GM10266 (cell line): ENCODE results near the gene CASQ2.

ENCODE experiments used
- DNase-seq: peaks from one replicate; pipeline ENCODE4 v3.0.0; 2012; ENCODE audit errors: extremely low spot score
- TF ChIP-seq, protein P1 (sequence below): IDR thresholded peaks from 2 replicates; pipeline ENCODE4 v1.5.1; 2012; ENCODE audit warnings: mild to moderate bottlenecking, low read depth; ENCODE audit not compliant: control insufficient read depth, insufficient read depth; ENCODE audit errors: missing control alignments

The CASQ2 gene

DNA sequence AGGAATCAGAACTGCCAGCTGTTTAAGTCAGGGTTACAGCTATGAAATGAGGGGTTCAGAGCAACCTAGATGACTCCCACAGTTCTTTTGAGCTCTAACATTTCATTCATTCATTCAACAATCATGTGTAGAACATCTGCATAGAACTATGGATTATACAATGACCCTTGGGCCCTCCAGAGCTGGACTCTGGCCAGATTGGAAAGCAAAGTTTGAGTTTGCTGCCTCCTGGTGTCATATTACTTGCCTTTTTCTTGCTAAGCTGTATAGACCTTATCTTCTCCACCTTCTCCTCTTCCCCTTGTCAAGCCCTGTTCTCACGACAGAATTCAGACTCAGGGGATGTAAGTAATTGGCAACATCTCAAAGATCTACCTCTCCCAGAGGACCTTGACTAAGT is 4.0 kb downstream of the CASQ2 start:
- TF ChIP-seq, protein P1, sequence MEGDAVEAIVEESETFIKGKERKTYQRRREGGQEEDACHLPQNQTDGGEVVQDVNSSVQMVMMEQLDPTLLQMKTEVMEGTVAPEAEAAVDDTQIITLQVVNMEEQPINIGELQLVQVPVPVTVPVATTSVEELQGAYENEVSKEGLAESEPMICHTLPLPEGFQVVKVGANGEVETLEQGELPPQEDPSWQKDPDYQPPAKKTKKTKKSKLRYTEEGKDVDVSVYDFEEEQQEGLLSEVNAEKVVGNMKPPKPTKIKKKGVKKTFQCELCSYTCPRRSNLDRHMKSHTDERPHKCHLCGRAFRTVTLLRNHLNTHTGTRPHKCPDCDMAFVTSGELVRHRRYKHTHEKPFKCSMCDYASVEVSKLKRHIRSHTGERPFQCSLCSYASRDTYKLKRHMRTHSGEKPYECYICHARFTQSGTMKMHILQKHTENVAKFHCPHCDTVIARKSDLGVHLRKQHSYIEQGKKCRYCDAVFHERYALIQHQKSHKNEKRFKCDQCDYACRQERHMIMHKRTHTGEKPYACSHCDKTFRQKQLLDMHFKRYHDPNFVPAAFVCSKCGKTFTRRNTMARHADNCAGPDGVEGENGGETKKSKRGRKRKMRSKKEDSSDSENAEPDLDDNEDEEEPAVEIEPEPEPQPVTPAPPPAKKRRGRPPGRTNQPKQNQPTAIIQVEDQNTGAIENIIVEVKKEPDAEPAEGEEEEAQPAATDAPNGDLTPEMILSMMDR = peak; percentile 22
- DNase-seq = no peak

- DNase-seq = no peak
- TF ChIP-seq, protein P1 = no peak
Measured at GRCh38 chr1:115762779-115763178, 5.7 kb downstream of the CASQ2 start.

DNA sequence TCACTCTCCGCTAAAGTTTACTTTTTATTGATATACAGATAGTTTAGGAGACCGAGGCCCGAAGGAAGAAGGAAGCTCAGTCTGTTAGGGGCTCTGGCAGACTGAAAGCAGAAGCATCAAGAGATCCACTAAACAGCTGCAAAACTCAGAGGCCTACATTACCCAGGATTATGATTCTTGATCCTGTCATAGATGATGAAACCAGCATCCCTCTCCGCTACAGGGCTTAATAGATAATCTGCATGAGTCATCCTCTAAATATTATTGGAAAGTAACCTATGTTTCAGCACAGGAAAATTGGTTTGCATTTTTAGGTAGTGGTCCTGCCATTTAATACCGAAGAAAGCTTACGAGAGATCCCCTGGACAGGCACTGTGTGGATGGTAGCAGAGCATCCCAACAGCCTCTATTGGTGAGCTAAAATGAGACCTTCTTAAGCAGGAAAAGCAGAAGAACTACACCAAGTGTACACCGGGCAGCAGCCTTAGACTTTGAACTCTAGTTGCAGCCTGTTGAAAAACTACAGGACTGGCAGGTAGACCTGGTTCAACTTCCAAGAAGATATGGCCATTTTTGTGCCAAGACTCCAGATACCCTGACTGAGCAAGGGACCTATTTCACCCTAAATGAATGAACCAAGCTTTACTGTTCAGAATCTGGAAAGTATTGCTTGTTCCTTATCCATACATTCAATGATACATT is 6.8 kb downstream of the CASQ2 start:
- no peak for DNase-seq
- TF ChIP-seq, protein P1 = no peak

- DNase-seq = no peak
- TF ChIP-seq, protein P1 = no peak
Measured at GRCh38 chr1:115757856-115758255, 10.7 kb downstream of the CASQ2 start.

DNA sequence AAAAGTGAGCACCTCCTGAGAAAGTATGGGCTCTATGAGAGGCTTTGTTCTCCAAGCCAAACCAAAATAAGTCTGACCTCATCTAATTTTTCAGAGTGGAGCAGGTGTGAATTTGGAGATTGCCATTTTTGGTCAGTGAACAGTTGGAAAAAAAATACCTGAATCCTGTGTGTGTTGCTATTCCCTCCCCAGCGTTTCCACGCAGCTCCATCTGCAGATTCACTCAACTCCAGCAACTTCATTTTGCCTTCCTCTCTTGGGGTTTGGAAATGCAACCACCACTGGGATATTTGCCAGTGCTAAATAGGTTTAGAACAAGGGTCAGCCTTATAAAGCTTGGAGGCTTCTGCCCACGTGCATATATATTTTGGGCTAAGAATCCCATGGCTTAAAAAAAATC is 11.2 kb downstream of the CASQ2 start:
- no peak for DNase-seq
- TF ChIP-seq, protein P1 = no peak

DNA sequence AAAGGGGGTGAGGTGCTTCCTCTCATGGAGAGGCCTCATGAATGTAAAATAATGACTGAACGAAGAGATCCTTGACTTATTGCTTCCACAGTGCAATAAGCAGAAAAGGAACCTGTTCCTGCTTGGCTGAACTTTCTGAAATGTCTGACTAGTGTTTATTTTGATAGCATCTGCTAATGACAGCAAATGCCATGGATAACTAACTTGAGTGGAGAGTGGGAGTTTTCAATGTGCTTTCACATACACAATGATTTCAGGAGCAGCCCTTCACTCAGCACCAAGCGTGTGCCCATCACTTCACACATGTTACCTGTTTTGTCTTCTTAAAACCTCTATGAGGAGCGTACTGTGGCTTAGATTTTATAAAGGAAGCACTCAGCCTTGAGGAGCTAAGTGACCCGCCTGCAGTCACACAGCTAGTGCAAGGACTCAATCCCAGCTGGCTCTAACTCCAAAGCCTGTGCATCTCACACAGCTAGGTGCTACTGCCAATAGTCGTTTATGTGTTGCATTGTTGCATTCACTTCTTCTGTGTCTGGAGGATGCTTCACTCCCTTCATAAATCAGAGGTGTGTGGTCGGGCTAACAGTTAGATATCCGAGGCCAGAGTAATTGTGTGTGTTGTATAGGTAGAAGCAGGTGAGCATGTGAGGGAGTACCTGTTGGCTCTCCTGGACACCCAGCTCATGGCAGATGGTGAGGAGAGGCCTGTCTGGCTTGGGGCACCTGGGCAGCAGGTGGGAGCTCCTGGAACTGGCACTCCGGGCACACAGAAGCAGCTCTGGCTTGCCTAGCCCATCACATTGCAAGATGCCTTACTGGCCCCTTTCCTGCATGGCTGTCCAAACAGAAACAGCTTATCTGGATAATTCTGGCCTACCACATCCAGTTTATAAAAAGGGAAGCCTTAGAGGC is 12.8 kb downstream of the CASQ2 start:
- no peak for DNase-seq
- TF ChIP-seq, protein P1 = no peak

DNA sequence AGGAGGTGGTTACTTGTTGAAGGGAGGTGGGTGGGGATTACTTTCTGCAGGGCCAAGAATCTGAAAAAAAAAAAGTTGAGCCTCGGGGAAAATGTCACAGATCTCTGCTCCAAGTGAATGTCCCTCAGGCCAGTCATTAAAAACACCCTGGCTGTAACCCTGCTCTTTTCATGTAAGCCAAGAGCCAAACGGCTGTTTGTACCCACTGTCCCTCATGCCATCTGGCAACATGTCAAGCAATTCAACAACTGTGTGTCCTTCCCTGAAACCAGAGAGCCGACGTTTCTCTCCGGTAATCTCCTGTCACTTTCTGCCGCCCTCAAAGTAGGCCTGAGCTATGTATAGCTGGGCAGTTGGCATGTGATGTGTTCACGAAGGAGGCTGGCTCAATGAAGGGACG is 14.7 kb downstream of the CASQ2 start:
- no peak for DNase-seq
- TF ChIP-seq, protein P1 = no peak
